T1000 (cell line): ENCODE results near the gene MMS19.
A peak's percentile ranks its signal among the peaks of the same experiment; 100 is the strongest.

Experiments used
- DNase-seq: peaks from one replicate; lab custom pipeline; 2025; ENCODE audit warnings: mixed read lengths; lab: John Stamatoyannopoulos, UW

MMS19 gene, protein sequence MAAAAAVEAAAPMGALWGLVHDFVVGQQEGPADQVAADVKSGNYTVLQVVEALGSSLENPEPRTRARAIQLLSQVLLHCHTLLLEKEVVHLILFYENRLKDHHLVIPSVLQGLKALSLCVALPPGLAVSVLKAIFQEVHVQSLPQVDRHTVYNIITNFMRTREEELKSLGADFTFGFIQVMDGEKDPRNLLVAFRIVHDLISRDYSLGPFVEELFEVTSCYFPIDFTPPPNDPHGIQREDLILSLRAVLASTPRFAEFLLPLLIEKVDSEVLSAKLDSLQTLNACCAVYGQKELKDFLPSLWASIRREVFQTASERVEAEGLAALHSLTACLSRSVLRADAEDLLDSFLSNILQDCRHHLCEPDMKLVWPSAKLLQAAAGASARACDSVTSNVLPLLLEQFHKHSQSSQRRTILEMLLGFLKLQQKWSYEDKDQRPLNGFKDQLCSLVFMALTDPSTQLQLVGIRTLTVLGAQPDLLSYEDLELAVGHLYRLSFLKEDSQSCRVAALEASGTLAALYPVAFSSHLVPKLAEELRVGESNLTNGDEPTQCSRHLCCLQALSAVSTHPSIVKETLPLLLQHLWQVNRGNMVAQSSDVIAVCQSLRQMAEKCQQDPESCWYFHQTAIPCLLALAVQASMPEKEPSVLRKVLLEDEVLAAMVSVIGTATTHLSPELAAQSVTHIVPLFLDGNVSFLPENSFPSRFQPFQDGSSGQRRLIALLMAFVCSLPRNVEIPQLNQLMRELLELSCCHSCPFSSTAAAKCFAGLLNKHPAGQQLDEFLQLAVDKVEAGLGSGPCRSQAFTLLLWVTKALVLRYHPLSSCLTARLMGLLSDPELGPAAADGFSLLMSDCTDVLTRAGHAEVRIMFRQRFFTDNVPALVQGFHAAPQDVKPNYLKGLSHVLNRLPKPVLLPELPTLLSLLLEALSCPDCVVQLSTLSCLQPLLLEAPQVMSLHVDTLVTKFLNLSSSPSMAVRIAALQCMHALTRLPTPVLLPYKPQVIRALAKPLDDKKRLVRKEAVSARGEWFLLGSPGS

DNA sequence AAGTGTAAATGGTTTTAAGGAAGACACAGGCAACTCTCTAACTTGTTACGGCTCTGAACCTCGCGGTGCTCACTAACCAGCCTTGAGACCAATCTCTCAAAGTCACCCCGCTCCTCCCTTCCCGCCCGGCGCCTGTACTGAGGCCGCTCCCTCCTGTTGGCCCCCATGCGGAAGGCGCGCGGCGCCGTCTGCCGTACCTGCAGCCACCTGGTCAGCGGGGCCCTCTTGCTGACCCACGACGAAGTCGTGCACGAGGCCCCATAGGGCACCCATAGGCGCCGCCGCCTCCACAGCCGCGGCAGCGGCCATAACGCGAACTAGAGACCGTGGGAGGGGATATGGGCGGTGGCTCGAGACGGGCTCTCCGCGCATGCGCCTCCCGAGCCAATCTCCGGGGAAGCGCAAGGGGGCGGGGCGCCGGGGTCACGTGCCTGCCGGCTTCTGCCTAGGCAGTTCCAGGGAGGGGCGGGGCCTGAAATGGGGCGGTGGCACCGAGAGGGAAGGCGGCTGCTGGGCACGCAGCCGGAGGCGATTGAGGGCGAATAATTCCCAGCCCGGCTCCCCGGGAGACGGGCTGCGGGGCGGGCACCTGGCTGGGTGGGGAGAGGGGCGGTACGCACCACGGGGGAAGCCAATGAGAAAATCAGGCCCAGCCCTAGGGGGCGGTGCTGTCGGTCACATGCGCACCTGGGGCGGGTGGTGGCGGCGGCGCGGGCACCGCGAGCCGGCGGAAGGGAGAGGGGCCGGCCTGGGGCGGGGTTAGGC lies at the start of gene MMS19:
Gene MMS19 (minus strand): TSS at position 347 of the 765 bp plus-strand sequence. CDS start 38 bp downstream, at position 309.
- DNase-seq = peak; percentile 100

DNA sequence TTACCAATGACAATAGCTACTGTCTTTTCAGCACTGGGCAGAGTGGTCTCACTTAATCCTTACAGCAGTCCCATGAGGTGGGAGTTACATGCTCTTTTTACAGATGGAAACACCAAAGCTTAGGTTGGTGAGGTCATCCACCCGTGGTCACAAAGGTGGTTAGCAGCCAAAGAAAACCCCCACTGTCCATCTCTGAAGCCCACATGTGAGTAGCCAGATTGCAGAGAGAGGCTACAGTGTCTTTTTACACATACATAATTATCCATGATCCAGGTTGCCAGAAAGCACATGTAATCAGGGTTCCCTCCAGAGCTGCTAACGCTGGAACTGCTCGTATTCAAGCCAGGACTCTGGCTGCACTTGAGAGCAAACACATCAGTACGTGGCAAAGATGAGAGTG lies 49.7 kb upstream of the MMS19 start:
- DNase-seq = no peak

DNA sequence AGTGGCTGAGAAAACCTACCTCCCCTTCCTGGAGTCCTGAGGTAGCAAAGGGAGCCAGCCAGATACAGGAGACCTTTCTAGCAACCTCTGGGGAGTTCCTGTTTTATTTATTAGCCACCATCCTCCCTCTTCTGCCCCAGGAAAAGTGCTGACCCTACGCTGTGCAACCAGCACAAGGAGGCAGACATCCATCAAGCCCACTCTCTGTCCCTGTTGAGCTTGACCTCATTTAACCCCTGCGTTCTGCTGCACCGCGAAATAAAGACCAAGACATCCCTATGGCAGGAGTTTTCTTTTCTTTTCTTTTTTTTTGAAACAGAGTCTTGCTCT lies 49.0 kb upstream of the MMS19 start:
- no peak for DNase-seq

DNA sequence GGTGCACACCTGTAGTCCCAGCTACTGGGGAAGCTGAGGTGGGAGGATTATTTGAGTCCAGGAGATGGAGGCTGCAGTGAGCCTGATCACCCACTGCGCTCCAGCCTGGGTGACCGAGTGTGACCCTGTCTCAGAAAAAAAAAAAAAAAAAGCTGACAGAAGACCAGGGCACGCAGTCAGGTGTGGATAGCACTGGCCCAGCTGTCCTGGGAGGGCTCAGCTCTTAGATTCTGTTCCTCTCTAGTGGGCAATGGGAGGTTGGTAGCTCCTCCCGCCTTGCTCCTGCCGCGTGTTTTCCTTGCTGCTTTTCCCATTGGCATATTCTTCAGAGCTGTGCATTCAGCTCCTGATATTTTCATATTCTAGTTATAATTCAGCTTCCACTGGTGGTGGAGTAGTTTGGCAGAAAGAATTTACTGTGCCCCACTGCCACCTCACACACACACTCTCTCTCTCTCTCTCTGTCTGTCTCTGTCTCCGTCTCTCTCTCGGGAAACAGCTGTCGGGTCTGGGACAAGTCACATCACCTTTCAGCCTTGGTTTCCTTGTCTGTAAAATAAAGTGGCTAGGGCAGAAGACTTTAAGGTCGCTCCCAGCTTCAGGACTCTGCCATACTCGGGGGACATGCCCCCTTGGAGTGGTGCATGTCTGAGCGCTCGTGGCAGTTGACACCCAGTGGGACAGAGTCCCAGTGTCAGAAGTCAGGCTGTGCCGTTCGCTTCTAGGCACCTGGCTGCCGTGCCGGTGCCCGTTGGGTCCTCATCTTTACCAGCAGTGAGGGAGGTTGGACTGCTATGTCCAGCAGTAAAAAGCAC lies 48.4 kb upstream of the MMS19 start:
- DNase-seq = no peak

DNA sequence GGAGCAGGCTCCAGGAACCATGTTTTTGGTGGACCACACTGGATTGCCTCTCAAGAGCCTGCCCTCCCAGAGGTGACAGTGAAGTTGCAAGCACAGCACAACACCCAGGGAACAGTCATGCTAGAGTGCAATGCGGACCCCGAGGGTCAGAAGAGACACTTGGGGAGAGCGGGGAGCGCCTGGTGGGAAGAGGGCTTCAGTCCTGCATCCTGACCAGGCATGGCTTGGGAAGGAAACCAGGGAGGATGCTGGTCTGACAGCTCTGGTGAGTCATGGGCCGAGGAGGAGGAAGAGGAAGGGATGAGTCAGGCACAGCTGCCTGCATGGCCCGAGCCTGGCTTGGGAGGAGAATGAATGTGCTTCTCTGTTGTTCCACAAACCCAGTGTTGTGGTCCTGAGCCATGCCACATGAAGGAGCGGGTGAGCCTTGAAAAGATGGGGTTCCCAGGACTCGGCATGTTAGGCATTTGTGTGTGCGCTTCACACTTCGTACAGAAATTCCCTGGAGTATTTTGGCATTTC lies 44.9 kb upstream of the MMS19 start:
- DNase-seq = peak; percentile 78

DNA sequence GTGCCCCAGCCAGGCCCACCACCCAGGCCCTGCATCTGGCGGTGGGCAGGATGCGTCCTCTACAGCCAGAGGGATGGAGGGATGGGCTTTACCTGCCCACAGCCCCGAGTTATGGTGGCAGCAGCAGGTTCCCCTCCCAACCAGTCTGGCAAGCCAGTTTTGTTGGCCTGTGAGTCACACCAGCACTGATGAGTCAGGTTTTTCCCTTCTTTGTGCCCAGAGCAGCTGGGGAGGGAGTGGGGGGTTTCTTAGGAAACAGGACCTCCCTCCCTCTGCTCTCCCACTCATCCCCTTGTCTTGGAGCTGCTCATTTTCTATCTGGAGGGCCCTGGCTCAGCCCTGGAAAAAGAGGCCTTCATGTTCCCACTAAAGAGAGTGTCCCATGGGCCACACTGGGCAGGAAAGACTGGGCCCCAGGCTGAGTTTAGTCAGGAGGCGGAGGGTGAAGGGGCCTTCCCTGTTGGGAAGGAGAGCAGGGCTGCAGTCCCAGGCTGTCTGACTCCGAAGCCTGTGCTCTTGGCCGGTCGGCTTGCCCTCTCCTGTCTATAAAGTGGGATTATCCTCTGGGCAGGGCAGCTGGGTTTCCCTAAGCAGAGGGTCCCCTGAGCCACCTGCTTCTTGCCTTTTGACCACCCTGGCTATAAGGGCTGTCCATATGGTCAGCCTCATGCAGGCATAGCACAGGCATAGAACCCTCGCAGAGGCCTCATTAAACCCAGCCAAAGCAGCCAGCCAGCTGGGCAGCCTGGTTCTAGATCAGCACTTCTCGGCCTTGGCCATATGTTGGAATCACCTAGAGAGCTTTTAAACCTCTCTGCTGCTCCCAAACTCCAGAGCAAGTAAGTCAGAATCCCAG lies 44.2 kb upstream of the MMS19 start:
- peak; percentile 76 for DNase-seq

DNA sequence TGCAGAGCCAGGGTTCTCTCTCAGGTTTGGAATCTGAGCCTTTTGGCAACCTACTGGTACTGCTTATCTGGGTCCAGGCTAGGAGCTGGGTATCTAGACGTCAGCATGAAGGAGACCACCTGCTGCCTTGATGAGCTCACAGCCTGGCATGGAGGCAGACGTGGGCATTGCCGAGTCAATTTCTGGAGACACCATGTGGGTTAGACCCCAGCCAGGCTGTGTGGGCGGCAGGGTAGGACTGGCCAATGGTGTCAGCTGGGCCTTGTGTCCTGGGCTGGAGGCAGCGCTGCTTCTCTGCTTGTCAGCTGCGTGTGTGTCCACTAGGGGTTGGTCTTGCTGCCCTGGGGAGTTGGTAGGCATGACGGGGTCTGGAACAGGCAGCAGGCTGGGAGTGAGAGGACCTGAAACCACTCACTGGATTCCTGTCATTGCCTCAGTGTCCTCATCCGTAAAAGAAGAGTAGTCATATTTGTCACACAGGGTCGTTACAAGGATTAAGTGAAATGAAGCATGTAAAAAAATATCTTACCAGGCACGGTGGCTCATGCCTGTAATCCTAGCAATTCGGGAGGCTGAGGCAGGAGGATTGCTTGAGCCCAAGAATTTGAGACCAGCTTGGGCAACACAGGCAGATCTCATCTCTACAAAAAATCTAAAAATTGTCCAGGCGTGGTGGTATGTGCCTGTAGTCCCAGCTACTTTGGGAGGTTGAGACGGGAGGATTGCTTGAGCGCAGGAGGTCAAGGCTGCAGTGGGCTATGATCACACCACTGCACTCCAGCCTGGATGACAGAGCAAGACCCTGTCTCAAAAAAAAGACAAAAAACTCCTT lies 42.7 kb upstream of the MMS19 start:
- no peak for DNase-seq

DNA sequence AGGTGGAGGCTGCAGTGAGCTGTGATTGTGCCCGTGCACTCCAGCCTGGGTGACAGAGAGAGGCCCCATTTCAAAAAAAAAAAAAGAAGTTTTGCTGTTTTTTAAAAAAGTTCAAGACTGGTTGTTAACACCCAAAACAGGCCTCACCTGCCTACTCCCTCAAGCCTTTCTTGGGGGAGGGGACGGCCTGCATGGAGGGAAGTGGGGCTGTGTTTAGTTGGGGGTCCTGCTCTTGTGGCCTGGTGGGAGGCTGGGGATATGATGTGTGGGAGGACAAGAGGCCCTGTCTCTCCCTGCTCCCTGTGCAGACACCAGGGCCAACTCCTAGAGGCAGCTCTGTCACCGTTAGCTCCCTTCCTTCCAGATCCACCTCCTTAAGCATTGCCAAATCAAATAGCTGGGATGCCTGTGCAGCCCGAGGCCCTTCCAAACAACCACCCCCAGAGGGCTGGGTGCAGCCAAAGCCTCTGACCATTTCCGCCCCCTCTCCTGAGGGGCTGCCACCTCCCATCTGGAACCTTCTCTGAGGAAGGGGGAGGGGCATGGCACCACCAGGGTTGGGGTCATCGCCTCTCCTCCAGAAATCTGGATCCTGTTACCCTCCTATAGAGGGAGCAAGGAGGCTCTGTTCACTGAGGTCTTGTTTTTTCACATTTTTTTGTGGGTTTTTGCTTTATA lies 41.4 kb upstream of the MMS19 start:
- peak; percentile 49 for DNase-seq

DNA sequence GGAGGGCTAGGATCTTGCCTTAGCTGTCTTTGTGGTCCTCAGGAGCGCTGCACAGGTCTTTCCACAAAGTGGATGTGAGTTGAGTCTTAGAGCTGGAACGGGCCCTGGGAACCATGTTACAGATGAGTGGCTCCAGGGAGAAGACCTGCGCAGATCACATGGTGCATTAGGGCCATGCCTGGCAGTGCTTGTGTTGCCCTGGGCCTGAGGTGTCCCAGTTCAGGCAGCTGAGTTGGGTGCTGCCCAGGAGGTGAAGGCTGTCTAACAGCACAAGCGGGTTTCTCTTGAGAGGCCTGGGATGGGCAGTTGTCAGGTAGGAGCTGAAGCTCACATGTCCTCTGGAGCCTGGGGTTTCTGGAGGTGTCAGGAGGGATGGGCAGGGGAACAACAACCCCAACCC lies 40.6 kb upstream of the MMS19 start:
- DNase-seq = no peak

DNA sequence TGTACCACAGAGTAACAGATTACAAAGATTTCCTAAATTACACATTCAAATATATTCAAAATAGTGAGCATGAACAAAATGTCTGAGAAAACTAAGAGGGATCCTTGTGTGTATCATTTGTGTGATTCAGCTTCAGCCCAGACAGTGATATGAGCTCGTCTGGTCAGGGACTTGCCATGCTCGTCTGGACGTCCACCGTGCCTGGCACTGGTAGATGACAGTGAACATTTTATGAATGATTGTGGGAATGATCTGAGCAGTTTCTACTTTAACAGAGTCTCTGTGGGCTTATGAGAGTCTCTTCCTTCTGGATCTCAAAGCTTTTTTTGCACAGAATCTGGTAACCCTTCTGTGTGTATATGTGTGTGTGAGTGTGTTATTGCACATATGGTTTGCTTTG lies 40.2 kb upstream of the MMS19 start:
- DNase-seq = no peak

DNA sequence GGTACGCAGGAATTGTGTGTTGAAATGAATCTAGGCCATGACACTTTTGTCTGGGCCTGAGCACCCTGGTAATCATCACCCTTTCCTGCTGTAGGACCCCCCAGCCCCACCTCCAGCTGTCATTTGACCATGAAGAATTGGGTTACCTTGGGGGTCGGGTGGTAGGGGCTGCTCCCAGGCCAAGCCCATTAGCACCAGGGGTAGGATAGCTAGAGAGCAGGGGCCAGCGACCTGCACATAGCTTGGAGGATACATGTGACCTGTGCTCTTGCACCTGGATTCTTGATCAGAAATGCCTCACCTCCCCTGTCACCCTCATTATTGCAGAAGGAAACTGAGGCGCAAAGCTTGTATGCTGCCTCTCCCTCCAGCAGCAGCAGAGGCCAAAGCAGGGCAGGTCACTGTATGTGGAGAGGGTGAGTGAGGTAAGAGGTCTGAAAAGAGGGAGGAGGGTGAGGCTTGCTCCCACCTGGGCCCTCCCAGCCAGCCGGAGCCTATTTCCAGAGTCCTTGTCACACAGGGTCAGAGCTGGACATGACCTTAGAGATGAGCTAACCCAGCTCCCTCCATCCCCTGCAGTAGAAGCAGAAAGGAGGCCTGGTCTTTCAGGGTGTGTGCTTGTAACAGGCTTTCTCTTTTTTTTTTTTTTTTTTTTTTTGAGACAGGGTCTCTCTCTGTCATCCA lies 39.1 kb upstream of the MMS19 start:
- DNase-seq = no peak

DNA sequence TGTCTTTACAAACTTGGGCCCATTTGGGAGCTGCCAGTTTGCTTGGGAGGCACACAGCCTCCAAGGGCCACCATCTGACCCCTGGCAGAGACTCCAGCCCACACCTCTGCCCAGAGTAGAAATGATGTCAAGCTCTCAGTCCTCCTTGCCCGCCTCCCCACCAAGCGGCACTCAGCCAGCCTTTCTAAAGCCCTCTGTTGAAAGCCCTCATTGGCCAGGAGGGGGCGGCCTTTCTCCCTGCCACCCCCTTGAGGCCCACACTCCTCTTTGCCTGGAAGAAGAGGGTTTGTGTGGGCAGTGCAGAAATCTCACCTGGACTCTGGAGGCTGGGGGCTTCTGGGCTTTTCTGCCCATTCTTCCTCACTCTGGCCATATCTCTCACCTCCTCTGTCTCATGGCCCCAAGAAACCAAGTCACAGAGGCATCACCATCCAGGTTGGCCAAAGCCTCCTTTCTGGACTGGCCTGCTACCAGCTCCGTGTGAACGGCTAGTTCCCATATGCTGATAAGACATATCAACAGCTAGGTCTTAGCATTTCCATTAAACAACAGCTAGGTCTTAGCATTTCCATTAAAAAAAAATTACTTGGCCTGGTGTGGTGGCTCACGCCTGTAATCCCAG lies 36.6 kb upstream of the MMS19 start:
- DNase-seq = no peak

DNA sequence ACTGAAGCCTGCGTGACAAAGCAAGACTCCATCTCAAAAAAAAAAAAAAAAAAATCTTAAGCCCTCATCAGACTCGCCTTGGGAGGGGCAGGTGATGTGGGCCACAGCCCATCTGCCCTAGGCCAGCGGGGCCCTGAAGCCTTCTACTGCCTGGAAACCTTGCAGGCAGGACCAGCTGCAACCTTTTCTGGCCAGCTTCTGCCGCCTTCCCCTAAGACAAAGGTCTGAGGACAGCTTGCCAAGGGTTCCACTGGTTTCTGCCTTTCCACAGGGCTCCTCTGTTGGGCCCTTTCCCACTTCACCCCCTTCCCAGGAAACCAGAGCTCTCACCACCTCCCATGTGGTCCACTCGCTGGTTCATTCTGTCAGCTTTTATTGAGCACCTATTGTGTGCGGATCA lies 35.7 kb upstream of the MMS19 start:
- DNase-seq = no peak

DNA sequence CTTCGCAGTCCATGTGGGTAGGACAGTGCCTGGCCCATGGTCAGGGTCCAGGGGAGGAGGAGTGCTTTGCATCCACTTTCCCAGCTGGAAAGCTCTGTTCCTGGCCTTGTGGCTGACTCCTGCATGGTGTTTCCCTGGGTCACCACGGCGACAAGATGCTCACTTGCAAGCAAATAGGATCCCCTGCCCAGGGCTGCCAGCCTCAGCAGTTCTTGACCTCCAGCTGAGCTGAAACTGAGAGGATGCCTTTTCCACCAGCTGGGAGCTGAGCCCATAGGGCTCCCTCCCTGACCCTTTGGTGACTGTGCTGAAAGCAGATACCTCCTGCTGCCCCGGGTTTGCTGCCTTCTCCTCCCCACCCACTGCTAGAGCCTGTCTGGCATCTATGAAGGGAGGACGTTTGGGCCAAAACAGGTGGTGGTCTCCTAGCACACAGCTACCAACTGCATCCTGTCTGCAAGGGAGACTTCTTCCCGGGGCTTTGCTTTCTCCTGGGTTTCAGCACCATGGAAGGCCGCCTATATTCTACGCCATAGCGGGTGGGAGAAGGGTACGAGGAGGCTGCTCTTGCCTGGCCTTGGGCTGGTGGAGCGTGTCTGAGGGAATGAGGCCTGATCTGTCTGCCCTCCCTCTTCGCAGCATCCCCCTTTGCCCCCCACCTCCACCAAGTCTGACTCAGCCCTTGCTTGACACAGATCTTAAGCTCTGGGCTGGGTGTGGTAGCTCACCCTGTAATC lies 34.9 kb upstream of the MMS19 start:
- peak; percentile 76 for DNase-seq

DNA sequence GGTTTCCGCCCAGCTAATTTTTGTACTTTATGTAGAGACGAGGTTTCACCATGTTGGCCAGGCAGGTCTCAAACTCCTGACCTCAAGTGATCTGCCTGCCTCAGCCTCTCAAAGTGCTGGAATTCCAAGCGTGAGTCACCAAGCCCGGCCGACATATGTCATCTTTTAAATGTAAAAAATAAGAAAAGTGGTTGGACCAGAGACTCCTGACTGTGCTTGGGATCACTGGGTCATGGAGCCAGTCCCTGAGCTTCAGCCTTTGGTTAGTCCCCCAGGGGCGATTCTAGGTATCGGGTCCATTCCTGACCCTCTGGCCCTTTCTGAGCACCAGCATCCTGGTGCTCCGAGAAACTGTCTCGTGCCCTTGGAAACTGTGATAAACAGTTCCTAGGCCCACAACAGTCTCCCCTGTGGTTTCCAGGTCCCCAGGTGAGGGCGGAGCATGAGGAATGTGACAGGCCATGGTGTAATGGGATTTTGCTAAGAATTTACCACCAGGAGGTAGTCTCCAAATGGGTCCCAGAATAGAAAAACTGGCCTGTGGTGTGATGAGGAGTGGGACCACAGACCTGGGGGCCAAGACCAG lies 33.3 kb upstream of the MMS19 start:
- DNase-seq = no peak

DNA sequence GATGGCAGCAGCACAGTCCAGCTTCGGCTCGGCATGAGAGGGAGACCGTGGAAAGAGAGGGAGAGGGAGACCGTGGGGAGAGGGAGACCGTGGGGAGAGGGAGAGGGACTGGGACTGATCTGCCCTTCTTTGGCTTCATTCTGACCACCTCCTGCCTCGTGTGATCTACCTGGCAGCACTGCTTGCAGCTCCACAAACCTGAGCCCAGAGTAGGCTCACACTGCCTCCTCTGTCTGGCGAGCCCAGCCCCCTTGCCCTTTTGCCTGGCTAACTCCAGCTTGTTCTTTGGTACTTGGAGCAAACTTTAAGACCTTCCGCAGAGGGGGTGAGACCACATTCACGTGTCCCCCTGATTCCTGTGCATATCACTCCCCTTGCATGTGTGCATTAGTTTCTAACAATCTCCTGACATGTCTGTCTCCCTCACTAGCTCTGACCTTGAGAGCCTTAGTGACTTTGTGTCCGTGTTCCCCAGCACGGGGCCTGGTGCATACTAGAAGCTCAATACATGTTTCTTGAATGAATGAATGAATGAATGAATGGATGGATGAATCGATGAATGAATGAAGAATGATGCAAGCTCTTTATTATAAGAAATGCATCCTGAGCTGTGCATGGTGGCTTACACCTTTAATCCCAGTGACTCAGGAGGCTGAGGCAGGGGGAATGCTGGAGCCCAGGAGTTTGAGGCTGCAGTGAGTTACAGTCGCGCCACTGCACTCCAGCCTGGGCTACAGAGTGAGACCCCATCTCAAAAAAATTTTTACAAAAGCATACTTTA lies 31.7 kb upstream of the MMS19 start:
- DNase-seq = no peak
